ENCODE results near the gene CACNA2D4.

CACNA2D4 gene

GRCh38 chr12:1793426-1794210, 124.8 kb downstream of the CACNA2D4 start:
- Histone ChIP-seq H3K27me3 (ENCODE audit: low read depth, low read length) (no peaks in the 10 kb centered on the region), H3K4me1 (ENCODE audit: low read length) (peaks cover 5% of the 10 kb centered on the region), H3K9me3 (ENCODE audit: insufficient read depth, low read length) (no peaks in the 10 kb centered on the region), H3K9ac (ENCODE audit: low read length) (no peak overlapping the region), H3K36me3 (replicated peaks; ENCODE audit: low read depth, low read length) (no peaks in the 10 kb centered on the region), H3K79me2 (ENCODE audit: low read length) (0 out of 2 replicates have a peak, but pooled peaks cover 4% of the 10 kb centered on the region), H4K20me1 (ENCODE audit: insufficient read depth, low read length) (no peaks in the 10 kb centered on the region), H3K4me3 (ENCODE audit: low read length) (no peak overlapping the region), H2AFZ (ENCODE audit: low read depth, low read length) (no peak overlapping the region), H3K4me2 (ENCODE audit: low read length) (no peak overlapping the region), H3K27ac (ENCODE audit: low read length) (no peak overlapping the region)
- TF ChIP-seq EZH2phosphoT487 (IDR thresholded peaks at IDR 0.05; ENCODE audit: low read depth): no peak
- no peak for TF ChIP-seq CTCF (IDR thresholded peaks at IDR 0.05; ENCODE audit: low read depth, low read length)

- Histone ChIP-seq H3K4me1 (ENCODE audit: low read length) (peaks cover 5% of the 10 kb centered on the region), H3K4me3 (ENCODE audit: low read length) (no peak overlapping the region), H4K20me1 (ENCODE audit: insufficient read depth, low read length) (no peaks in the 10 kb centered on the region), H3K9me3 (ENCODE audit: insufficient read depth, low read length) (no peaks in the 10 kb centered on the region), H3K36me3 (replicated peaks; ENCODE audit: low read depth, low read length) (no peaks in the 10 kb centered on the region), H3K27me3 (ENCODE audit: low read depth, low read length) (no peaks in the 10 kb centered on the region), H3K79me2 (ENCODE audit: low read length) (0 out of 2 replicates have a peak, but pooled peaks cover 4% of the 10 kb centered on the region), H3K4me2 (ENCODE audit: low read length) (no peak overlapping the region), H2AFZ (ENCODE audit: low read depth, low read length) (no peak overlapping the region), H3K9ac (ENCODE audit: low read length) (no peak overlapping the region), H3K27ac (ENCODE audit: low read length) (no peak overlapping the region)
- TF ChIP-seq EZH2phosphoT487 (IDR thresholded peaks at IDR 0.05; ENCODE audit: low read depth) (no peak), CTCF (IDR thresholded peaks at IDR 0.05; ENCODE audit: low read depth, low read length) (no peak)
Measured at GRCh38 chr12:1792406-1792805, 126.0 kb downstream of the CACNA2D4 start.

GRCh38 chr12:1791104-1791841, 127.2 kb downstream of the CACNA2D4 start:
- Histone ChIP-seq H3K9me3 (ENCODE audit: insufficient read depth, low read length) (no peaks in the 10 kb centered on the region), H3K27ac (ENCODE audit: low read length) (no peak overlapping the region), H3K27me3 (ENCODE audit: low read depth, low read length) (no peaks in the 10 kb centered on the region), H3K79me2 (ENCODE audit: low read length) (0 out of 2 replicates have a peak, but pooled peaks cover under 1% of the 10 kb centered on the region), H3K4me2 (ENCODE audit: low read length) (no peak overlapping the region), H3K4me3 (ENCODE audit: low read length) (no peak overlapping the region), H3K9ac (ENCODE audit: low read length) (no peak overlapping the region), H4K20me1 (ENCODE audit: insufficient read depth, low read length) (no peaks in the 10 kb centered on the region), H3K4me1 (ENCODE audit: low read length) (peaks cover 5% of the 10 kb centered on the region), H2AFZ (ENCODE audit: low read depth, low read length) (no peak overlapping the region), H3K36me3 (replicated peaks; ENCODE audit: low read depth, low read length) (no peaks in the 10 kb centered on the region)
- TF ChIP-seq CTCF (IDR thresholded peaks at IDR 0.05; ENCODE audit: low read depth, low read length) (peak; percentile 87), EZH2phosphoT487 (IDR thresholded peaks at IDR 0.05; ENCODE audit: low read depth) (no peak)

- Histone ChIP-seq H3K36me3 (replicated peaks; ENCODE audit: low read depth, low read length) (peaks cover 5% of the 10 kb centered on the region), H3K27ac (ENCODE audit: low read length) (no peak overlapping the region), H3K27me3 (ENCODE audit: low read depth, low read length) (no peaks in the 10 kb centered on the region), H4K20me1 (ENCODE audit: insufficient read depth, low read length) (no peaks in the 10 kb centered on the region), H2AFZ (ENCODE audit: low read depth, low read length) (no peak overlapping the region), H3K4me2 (ENCODE audit: low read length) (no peak overlapping the region), H3K9me3 (ENCODE audit: insufficient read depth, low read length) (no peaks in the 10 kb centered on the region), H3K9ac (ENCODE audit: low read length) (no peak overlapping the region), H3K4me3 (ENCODE audit: low read length) (no peak overlapping the region), H3K79me2 (ENCODE audit: low read length) (no peaks in the 10 kb centered on the region), H3K4me1 (ENCODE audit: low read length) (peaks cover under 1% of the 10 kb centered on the region; the same call in 1 of the 2 replicates)
- TF ChIP-seq EZH2phosphoT487 (IDR thresholded peaks at IDR 0.05; ENCODE audit: low read depth) (no peak), CTCF (IDR thresholded peaks at IDR 0.05; ENCODE audit: low read depth, low read length) (no peak)
Measured at GRCh38 chr12:1790444-1790843, 128.0 kb downstream of the CACNA2D4 start.
